OCI-LY7 (cell line): ENCODE measurements around the gene STYX.
"Not testable (repeated sequence)": the region's sequence is repeated elsewhere in the genome, so short reads cannot be mapped to it uniquely, and the experiment has no call there.

Experiments
- CTCF ChIP-seq: fragments of 200-600 bp; sonication (generic); conservative IDR thresholded peaks from 2 replicates; pipeline ENCODE4 v1.5.1; 2014; ENCODE audit warnings: mild to moderate bottlenecking, antibody characterized with exemption, low read length, moderate library complexity, mixed read lengths
- EZH2phosphoT487 ChIP-seq: fragments of 200-600 bp; sonication (generic); IDR thresholded peaks from 2 replicates; pipeline ENCODE4 v1.6.1; 2018; ENCODE audit warnings: low read depth, borderline replicate concordance, mild to moderate bottlenecking, mixed run types, antibody characterized with exemption, low read length, moderate library complexity, mixed read lengths

- not testable (repeated sequence) for TF ChIP-seq CTCF, EZH2phosphoT487
Observed at GRCh38 chr14:52729035-52729434, 931 bp upstream of the STYX start.
